Glutamatergic neuron (in vitro differentiated cells): ENCODE measurements around the gene MTCH2. TPM values are rescaled to one million over a fixed set of nuclear protein-coding genes. Genes with fewer than 3 reads are reported as not detected.

Experiments
- DNase-seq: peaks from one replicate; pipeline ENCODE4 v3.0.0; 2022
- H3K27ac Mint-ChIP-seq: one replicate; pipeline ENCODE4 v1.8.0; 2020; ENCODE audit warnings: mild to moderate bottlenecking, mixed read lengths, inconsistent platforms; ENCODE audit not compliant: unreplicated experiment
- H3K27me3 Mint-ChIP-seq: one replicate; pipeline ENCODE4 v1.8.0; 2020; ENCODE audit warnings: mild to moderate bottlenecking, moderate library complexity, mixed read lengths, inconsistent platforms; ENCODE audit not compliant: unreplicated experiment
- H3K36me3 Mint-ChIP-seq: one replicate; pipeline ENCODE4 v1.8.0; 2020; ENCODE audit warnings: mild to moderate bottlenecking, mixed read lengths, inconsistent platforms; ENCODE audit not compliant: unreplicated experiment
- H3K4me1 Mint-ChIP-seq: one replicate; pipeline ENCODE4 v1.8.0; 2020; ENCODE audit warnings: mild to moderate bottlenecking, low read depth, mixed read lengths, inconsistent platforms; ENCODE audit not compliant: unreplicated experiment
- H3K4me3 Mint-ChIP-seq: one replicate; pipeline ENCODE4 v1.8.0; 2020; ENCODE audit warnings: mild to moderate bottlenecking, mixed read lengths, inconsistent platforms; ENCODE audit not compliant: unreplicated experiment
- H3K9me3 Mint-ChIP-seq: one replicate; pipeline ENCODE4 v1.8.0; 2020; ENCODE audit warnings: mild to moderate bottlenecking, moderate library complexity, mixed read lengths, inconsistent platforms; ENCODE audit not compliant: unreplicated experiment
- CTCF ChIP-seq: fragments of 200-600 bp; sonication (generic); IDR thresholded peaks from one replicate; pipeline ENCODE4 v1.5.0; 2021; ENCODE audit not compliant: partially characterized antibody, unreplicated experiment
- total RNA-seq: library from RNA; stranded (reverse); fragmentation: NEBNext Ultra II Directional; extraction: Animal tissue kit (Norgen Biotek cat#: 25700); gene quantifications from one replicate; pipeline ENCODE4 v1.2.1, GENCODE V29; 2021; ENCODE audit not compliant: unreplicated experiment

Gene MTCH2
- total RNA-seq, 1 donor from 2014 or later: 144 TPM

GRCh38 chr11:47620836-47621378 is 21.5 kb downstream of the MTCH2 start:
- DNase-seq: no peak
- no peak for TF ChIP-seq CTCF
- Mint-ChIP-seq H3K9me3 (no peaks in the 10 kb centered on the region), H3K4me1 (no peaks in the 10 kb centered on the region), H3K36me3 (no peaks in the 10 kb centered on the region), H3K27me3 (no peaks in the 10 kb centered on the region), H3K27ac (no peak overlapping the region), H3K4me3 (no peak overlapping the region)

GRCh38 chr11:47617417-47617809 is 24.9 kb downstream of the MTCH2 start:
- Mint-ChIP-seq H3K27me3 (no peaks in the 10 kb centered on the region), H3K27ac (no peak overlapping the region), H3K9me3 (peaks cover 2% of the 10 kb centered on the region), H3K4me3 (no peak overlapping the region), H3K4me1 (no peaks in the 10 kb centered on the region), H3K36me3 (no peaks in the 10 kb centered on the region)
- no peak for DNase-seq
- TF ChIP-seq CTCF: no peak

GRCh38 chr11:47616726-47617416 is 25.5 kb downstream of the MTCH2 start:
- H3K4me3 Mint-ChIP-seq: no peak overlapping the region
- no peak overlapping the region for H3K27ac Mint-ChIP-seq
- TF ChIP-seq CTCF: peak; percentile 33

GRCh38 chr11:47615249-47615648 is 27.1 kb downstream of the MTCH2 start:
- Mint-ChIP-seq H3K9me3 (peaks cover 2% of the 10 kb centered on the region), H3K27ac (no peak overlapping the region), H3K4me3 (no peak overlapping the region), H3K4me1 (no peaks in the 10 kb centered on the region), H3K27me3 (no peaks in the 10 kb centered on the region), H3K36me3 (peaks cover 4% of the 10 kb centered on the region)
- TF ChIP-seq CTCF: no peak
- no peak for DNase-seq

More at GRCh38 chr11:47616726-47617416, 25.5 kb downstream of the MTCH2 start:
- H3K36me3 Mint-ChIP-seq: no peaks in the 10 kb centered on the region
- no peaks in the 10 kb centered on the region for H3K4me1 Mint-ChIP-seq
- peaks cover 2% of the 10 kb centered on the region for H3K9me3 Mint-ChIP-seq
- DNase-seq: peak; percentile 56
- H3K27me3 Mint-ChIP-seq: no peaks in the 10 kb centered on the region

GRCh38 chr11:47611348-47611794 is 31.0 kb downstream of the MTCH2 start:
- no peak for TF ChIP-seq CTCF
- H3K4me3 Mint-ChIP-seq: no peak overlapping the region
- peaks cover 8% of the 10 kb centered on the region for H3K36me3 Mint-ChIP-seq
- H3K9me3 Mint-ChIP-seq: peaks cover 4% of the 10 kb centered on the region
- DNase-seq: no peak
- no peak overlapping the region for H3K27ac Mint-ChIP-seq
- H3K4me1 Mint-ChIP-seq: peaks cover 15% of the 10 kb centered on the region
- peaks cover 2% of the 10 kb centered on the region for H3K27me3 Mint-ChIP-seq
